GM18870 (cell line): ENCODE data around the gene C1QTNF6.
"Not testable (repeated sequence)": the region's sequence is repeated elsewhere in the genome, so short reads cannot be mapped to it uniquely, and the experiment has no call there.

ENCODE experiments used
- ATAC-seq: cut with Tn5 transposase; IDR thresholded peaks from one replicate; pipeline ENCODE4 v1.9.1; 2021; ENCODE audit warnings: moderate library complexity; ENCODE audit not compliant: unreplicated experiment

C1QTNF6 gene

GRCh38 chr22:37207981-37208380, 19.9 kb upstream of the C1QTNF6 start:
- ATAC-seq, result no peak

GRCh38 chr22:37206841-37207821, 19.1 kb upstream of the C1QTNF6 start:
- no peak for ATAC-seq

GRCh38 chr22:37206118-37206840, 18.2 kb upstream of the C1QTNF6 start:
- no peak for ATAC-seq

GRCh38 chr22:37205046-37205445, 17.0 kb upstream of the C1QTNF6 start:
- no peak for ATAC-seq

- no peak for ATAC-seq
These were observed 16.1 kb upstream of the C1QTNF6 start for GRCh38 chr22:37204045-37204655.

GRCh38 chr22:37203354-37204044, 15.5 kb upstream of the C1QTNF6 start:
- no peak for ATAC-seq

GRCh38 chr22:37202716-37203115, 14.7 kb upstream of the C1QTNF6 start:
- ATAC-seq, result no peak

- no peak for ATAC-seq
These were observed 14.0 kb upstream of the C1QTNF6 start for GRCh38 chr22:37202001-37202555.

GRCh38 chr22:37201443-37201820, 13.4 kb upstream of the C1QTNF6 start:
- ATAC-seq, result not testable (repeated sequence)

GRCh38 chr22:37199760-37200108, 11.7 kb upstream of the C1QTNF6 start:
- peak; percentile 8 for ATAC-seq

GRCh38 chr22:37199103-37199759, 11.2 kb upstream of the C1QTNF6 start:
- ATAC-seq, result peak; percentile 76

GRCh38 chr22:37198258-37199102, 10.4 kb upstream of the C1QTNF6 start:
- ATAC-seq, result peak; percentile 3

- ATAC-seq, result no peak
These were observed 9.6 kb upstream of the C1QTNF6 start for GRCh38 chr22:37197451-37198257.

GRCh38 chr22:37196539-37197450, 8.7 kb upstream of the C1QTNF6 start:
- no peak for ATAC-seq

GRCh38 chr22:37195921-37196320, 7.9 kb upstream of the C1QTNF6 start:
- ATAC-seq, result no peak

- ATAC-seq, result no peak
These were observed 6.7 kb upstream of the C1QTNF6 start for GRCh38 chr22:37194750-37195149.

GRCh38 chr22:37193629-37194191, 5.7 kb upstream of the C1QTNF6 start:
- no peak for ATAC-seq
